NOMO-1 (cell line): ENCODE data around the gene TNFRSF19.
"Not testable (repeated sequence)": the region's sequence is repeated elsewhere in the genome, so short reads cannot be mapped to it uniquely, and the experiment has no call there.

ENCODE experiments used
- DNase-seq, 2 experiments: peaks; one replicate each; lab custom pipeline; 2025; ENCODE audit not compliant: unreplicated experiment in 2 of 2; lab: John Stamatoyannopoulos, UW

TNFRSF19 gene

DNA sequence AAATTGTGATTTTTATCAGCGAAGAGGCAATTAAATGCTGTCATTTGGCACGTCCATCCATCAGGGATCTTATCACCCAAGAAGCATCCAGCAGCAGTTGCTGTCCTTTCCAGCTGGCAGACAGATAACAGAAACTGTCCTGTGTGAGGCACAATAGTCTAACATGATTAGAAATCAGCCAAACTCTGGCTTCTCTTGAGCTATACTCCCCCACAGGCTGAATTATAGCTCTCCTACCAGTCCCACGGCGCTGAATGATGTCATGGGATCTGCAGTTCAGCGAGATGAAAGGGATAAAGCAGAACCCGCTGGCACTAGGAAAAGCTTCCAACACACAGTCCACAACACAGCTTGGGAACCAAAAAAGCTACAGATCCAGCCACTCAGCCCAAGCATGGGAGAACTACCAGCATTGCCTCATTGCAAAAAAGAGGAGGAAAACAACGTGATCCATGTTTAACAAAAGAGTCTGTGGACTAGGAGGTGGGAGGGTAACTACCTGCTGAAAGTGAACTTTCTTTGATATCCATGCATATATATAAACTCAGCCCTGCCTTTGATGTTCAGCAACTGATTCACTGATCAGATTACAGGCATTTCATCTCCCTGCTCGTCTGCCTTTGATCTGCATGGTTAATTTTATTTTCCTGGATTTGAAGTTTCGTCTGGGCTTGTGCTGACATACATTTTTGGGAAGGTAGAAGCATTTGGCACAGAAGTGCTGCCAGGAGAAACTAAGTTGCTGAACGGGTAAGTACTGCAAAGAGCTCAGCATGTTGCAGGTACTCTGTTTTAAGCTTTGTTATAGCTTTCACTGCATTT is at the start of gene TNFRSF19:
TNFRSF19 (plus strand) TSS at position 314 of the 822 bp plus-strand sequence. CDS start 19,772 bp downstream, outside the sequence.
- no peak for DNase-seq

DNA sequence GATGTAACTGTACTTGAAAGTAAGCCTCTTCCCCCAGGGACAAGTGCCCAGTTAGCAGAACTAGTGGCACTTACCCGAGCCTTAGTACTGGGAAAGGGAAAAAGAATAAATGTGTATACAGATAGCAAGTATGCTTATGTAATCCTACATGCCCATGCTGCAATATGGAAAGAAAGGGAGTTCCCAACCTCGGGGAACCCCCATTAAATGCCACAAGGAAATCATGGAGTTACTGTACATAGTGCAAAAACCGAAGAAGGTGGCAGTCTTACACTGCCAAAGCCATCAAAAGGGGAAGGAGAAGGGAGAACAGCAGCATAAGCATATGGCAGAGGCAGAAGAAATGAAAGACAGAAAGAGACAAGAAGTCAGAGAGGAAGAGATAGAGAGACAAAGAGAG is 40.3 kb upstream of the TNFRSF19 start:
- DNase-seq: not testable (repeated sequence)

DNA sequence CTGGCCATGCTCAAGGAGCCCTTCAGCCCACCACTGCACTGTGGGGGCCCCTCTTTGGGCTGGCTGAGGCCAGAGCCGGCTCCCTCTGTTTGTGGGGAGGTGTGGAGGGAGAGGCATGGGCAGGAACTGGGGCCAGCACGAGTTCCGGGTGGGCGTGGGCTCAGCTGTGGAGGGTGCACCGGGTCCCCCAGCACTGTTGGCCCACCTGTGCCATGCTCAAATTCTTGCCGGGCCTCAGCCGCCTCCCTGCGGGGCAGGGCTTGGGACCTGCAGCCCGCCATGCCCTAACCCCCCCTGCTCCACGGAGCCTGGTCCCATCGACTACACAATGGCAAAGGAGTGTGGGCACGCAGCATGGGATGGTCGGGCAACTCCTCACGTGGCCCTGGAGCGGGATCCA is 38.8 kb upstream of the TNFRSF19 start:
- no peak for DNase-seq

GRCh38 chr13:23534090-23534489 is 36.1 kb upstream of the TNFRSF19 start:
- no peak for DNase-seq

GRCh38 chr13:23541221-23541824 is 28.9 kb upstream of the TNFRSF19 start:
- DNase-seq: no peak

DNA sequence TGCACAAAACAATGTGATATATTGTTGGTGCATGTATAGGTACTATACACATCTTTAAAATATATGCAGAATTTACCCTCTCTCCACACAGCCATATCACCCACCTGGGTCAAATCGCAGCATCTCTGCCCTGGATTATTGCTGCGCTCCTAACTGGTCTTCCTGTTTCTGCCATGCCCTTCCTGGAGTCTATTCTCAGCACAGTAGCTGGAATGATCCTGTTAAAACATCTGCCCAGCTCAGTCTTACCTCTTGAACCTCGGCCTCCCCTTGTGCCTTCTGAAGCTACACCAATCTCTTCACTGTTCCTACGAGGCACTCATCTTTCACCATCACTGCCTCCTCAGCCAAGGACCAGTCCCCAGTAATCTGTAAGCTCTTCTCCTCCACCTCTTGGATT is 25.5 kb upstream of the TNFRSF19 start:
- DNase-seq: no peak

DNA sequence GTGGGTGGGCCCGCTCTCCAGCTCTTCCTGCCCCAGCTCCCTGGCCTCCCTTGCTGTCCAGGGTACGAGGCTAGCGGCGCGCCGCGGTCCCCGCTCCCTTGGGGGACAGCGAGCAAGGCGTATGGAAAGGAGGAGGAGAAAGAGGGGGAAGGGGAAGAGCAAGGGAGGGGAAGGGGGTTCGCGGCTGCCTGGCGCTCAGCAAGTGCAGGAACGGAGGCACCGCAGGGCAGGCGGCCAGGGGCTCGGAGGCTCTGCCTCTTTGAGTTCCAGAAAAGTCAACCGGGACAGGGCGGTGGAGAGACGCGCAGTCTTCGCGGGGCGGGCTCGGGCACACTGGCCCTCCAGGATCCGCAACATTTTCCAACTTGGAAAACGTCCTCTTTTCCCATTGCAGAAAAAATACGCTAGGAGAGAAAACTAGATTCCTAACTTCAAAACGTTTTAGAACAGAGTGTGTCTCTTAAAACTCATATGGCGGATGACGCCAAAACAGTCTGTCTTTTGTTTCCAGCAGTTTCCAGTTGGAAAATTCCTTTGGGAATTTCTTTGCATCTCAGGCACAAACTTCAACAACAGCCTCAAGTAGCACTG is 23.1 kb upstream of the TNFRSF19 start:
- DNase-seq: no peak

GRCh38 chr13:23549724-23550123 is 20.5 kb upstream of the TNFRSF19 start:
- no peak for DNase-seq

- no peak for DNase-seq
Measured at GRCh38 chr13:23550163-23550562, 20.0 kb upstream of the TNFRSF19 start.

- DNase-seq: peak in 1 of 2 experiments; percentile 35
Measured at GRCh38 chr13:23551213-23552008, 18.8 kb upstream of the TNFRSF19 start.

DNA sequence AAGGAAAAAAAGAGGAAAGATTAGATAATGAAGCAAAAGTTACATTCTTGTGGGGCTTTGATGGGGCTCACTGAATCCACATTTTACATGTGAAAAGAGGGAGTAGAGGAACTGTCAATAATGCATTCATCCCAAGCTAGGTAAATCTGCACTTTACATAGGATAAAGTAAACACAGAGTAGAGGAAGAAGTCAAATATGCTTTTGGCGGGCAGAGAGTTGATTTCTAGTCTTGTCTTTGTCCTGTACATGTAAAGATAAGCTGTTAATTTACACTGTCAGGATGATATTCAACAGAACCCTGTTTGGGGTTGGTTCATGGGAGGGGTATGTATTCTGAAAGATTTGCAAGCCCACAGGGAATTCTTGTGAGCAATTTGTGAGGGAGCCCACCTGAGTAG is 18.0 kb upstream of the TNFRSF19 start:
- DNase-seq: no peak

DNA sequence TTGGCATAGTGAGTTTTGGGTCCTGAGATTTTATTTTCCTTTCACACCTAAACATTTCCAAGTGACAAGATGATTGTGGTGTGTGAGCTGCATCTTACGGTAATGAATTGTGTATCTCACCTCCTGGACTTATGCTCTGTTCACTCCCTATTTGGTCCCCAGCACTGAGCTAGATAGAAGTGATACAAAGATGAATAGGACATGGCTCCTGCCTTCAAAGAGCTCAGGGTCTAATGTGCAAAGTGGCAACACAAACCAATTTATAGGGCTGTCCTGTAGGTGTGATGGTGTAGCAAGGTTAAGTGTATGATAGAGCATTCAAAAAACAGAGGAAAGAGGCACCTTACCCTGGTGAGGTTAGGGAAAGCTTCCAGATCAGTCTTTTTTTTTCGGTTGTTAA is 17.6 kb upstream of the TNFRSF19 start:
- DNase-seq: no peak

GRCh38 chr13:23554000-23554399 is 16.2 kb upstream of the TNFRSF19 start:
- DNase-seq: no peak

DNA sequence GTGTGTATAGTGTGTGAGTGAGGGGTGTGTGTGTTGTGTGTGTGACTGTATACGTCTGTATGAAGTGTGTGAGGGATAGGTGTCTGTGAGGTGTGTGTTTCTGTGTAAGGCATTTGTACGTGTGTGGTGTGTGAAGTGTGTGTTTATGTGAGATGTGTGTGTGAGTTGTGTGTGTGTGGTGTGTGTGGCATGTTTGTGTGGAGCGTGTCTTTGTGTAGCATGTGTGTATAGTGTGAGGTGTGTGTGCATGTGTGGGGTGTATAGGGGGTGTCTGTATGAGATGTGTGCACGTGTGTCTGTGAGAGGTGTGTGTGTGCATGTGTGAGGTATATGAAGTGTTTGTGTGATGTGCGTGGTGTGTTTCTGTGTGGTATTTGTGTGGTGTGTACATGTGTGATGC is 13.2 kb upstream of the TNFRSF19 start:
- DNase-seq: no peak

GRCh38 chr13:23557733-23558132 is 12.5 kb upstream of the TNFRSF19 start:
- DNase-seq: no peak

DNA sequence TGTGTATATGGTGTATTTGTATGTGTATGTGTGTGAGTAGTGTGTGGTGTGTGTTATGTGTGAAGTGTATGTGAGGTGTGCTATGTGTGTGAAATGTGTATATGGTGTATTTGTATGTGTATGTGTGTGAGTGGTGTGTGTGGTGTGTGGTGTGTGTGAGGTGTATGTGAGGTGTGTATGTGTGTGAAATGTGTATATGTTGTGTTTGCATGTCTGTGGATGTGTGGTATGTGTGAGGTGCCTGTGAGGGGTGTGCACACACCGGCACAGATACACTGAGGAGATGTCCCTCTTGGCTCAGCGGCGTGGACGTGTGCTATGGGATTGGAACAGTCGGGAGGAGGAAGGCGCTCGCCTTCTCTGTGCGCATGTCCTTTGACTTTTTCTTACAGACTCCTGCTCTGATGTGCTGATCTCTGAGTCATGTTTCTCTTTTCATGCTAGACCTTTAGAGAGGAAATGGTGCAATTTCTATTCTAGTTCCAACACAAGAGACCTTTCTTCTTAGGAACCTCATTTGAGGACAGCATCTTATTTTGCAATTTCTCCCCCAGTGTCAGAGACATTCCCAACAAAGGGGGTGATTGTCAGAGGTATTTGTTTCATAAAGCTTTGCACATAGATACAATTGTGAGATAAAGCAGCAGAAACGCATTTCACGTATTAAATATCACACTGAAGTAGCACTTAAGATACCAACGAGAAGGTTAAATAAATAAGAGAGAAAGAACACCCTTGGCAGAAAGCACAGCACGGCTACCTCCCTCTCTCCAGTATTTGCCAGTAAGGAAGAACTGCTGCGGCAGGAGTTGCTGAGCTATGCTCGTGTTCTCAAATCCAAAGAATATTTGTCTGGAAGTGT is 11.3 kb upstream of the TNFRSF19 start:
- DNase-seq: peak; percentile 80 to 95

GRCh38 chr13:23560571-23561089 is 9.6 kb upstream of the TNFRSF19 start:
- DNase-seq: no peak

GRCh38 chr13:23561261-23561660 is 9.0 kb upstream of the TNFRSF19 start:
- no peak for DNase-seq

- no peak for DNase-seq
Measured at GRCh38 chr13:23563085-23563845, 6.9 kb upstream of the TNFRSF19 start.
